ENCODE data around the gene LOXL1. TPM values are rescaled to one million over a fixed set of nuclear protein-coding genes. Genes with fewer than 3 reads are reported as not detected.

LOXL1 gene
- total and polyA plus RNA-seq, 11 donors = 20.7 to 79.5 (median 30.4) TPM

- Histone ChIP-seq H3K36me3 (peaks cover 0 to 3% (median 0%) of the 10 kb centered on the region in 9 donors), H3K4me1 (peaks cover 4 to 81% (median 41%) of the 10 kb centered on the region in 12 donors), H3K9me3 (no peaks in the 10 kb centered on the region), H3K4me3 (peak overlapping the region in 3 of 12 donors; percentile 22 to 78 (median 70)), H3K27ac (peak overlapping the region in 9 of 12 donors; percentile 16 to 97 (median 66)), H3K27me3 (peaks cover 0 to 19% (median 0%) of the 10 kb centered on the region in 9 donors)
- intact Hi-C loops (cut with DNase I) = no loop called here
- WGBS, 4 donors = 69 to 91% (median 77%) methylated on average over 4 to 8 of the region's 8 CpGs
- ATAC-seq (peak in 3 of 4 donors; percentile 7 to 33 (median 25)), DNase-seq (peak; percentile 59 to 88 (median 82))
- TF ChIP-seq, protein P1, sequence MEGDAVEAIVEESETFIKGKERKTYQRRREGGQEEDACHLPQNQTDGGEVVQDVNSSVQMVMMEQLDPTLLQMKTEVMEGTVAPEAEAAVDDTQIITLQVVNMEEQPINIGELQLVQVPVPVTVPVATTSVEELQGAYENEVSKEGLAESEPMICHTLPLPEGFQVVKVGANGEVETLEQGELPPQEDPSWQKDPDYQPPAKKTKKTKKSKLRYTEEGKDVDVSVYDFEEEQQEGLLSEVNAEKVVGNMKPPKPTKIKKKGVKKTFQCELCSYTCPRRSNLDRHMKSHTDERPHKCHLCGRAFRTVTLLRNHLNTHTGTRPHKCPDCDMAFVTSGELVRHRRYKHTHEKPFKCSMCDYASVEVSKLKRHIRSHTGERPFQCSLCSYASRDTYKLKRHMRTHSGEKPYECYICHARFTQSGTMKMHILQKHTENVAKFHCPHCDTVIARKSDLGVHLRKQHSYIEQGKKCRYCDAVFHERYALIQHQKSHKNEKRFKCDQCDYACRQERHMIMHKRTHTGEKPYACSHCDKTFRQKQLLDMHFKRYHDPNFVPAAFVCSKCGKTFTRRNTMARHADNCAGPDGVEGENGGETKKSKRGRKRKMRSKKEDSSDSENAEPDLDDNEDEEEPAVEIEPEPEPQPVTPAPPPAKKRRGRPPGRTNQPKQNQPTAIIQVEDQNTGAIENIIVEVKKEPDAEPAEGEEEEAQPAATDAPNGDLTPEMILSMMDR (IDR thresholded peaks at IDR 0.05) = no peak
- TF ChIP-seq POLR2A (IDR thresholded peaks at IDR 0.05) = no peak
Observed at GRCh38 chr15:73930371-73930770, 4.1 kb downstream of the LOXL1 start.

DNA sequence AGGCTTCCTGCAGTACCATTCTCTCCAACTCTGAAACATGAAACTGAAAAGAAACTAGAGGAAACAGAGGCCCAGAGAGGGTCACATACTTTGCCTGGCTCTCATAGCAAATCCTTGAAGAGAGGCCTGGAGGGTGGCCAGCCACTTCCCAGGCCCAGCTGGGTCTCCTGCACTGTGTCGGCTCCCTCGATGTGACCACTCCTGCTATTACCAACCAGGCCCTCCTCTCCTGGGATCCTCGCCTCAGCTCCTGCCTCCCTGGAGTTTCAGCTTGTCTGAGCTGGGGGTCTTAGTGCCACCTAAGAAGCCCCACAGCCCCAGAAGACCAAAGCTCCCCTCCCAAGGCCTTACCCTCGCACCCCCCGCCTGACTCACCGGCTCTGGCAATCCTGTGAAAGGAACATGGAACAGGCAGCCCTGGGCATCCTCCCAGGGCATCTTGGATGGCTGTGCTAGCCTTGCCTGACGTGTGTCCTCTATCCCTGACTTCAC lies 4.6 kb downstream of the LOXL1 start:
- Histone ChIP-seq H3K27ac (peak overlapping the region in 9 of 12 donors; percentile 16 to 97 (median 46)), H3K4me1 (peaks cover 4 to 79% (median 36%) of the 10 kb centered on the region in 12 donors), H3K4me3 (no peak overlapping the region), H3K9me3 (no peaks in the 10 kb centered on the region), H3K27me3 (peaks cover 0 to 19% (median 0%) of the 10 kb centered on the region in 9 donors), H3K36me3 (peaks cover 0 to 3% (median 0%) of the 10 kb centered on the region in 9 donors)
- DNase-seq (peak in 3 of 5 donors; percentile 67 to 78 (median 70)), ATAC-seq (peak in 2 of 4 donors; percentile 5 to 24)
- TF ChIP-seq POLR2A (IDR thresholded peaks at IDR 0.05) = no peak
- TF ChIP-seq, protein P1 (IDR thresholded peaks at IDR 0.05) = no peak
- intact Hi-C loops (cut with DNase I) = no loop called here
- WGBS, 4 donors = 72 to 83% (median 76%) methylated on average over 6 to 7 of the region's 7 CpGs

GRCh38 chr15:73931441-73931840 lies 5.2 kb downstream of the LOXL1 start:
- ATAC-seq = no peak
- peak in 2 of 5 donors; percentile 18 to 52 for DNase-seq

More at GRCh38 chr15:73931441-73931840, 5.2 kb downstream of the LOXL1 start:
- H3K4me1 ChIP-seq = peaks cover 4 to 80% (median 35%) of the 10 kb centered on the region in 12 donors
- WGBS, 4 donors = 62 to 74% (median 73%) methylated on average over 2 of the region's 2 CpGs
- peak overlapping the region in 6 of 12 donors; percentile 11 to 97 (median 60) for H3K27ac ChIP-seq
- no peaks in the 10 kb centered on the region for H3K9me3 ChIP-seq
- H3K36me3 ChIP-seq = peaks cover 0 to 3% (median 0%) of the 10 kb centered on the region in 9 donors
- peaks cover 0 to 18% (median 0%) of the 10 kb centered on the region in 9 donors for H3K27me3 ChIP-seq
- intact Hi-C loops (cut with DNase I) = no loop called here
- no peak overlapping the region for H3K4me3 ChIP-seq
- no peak for TF ChIP-seq POLR2A (IDR thresholded peaks at IDR 0.05)
- TF ChIP-seq, protein P1 (IDR thresholded peaks at IDR 0.05) = no peak

All from heart left ventricle (tissue), 16 donors.